GM18498 (cell line): ENCODE measurements around the gene DIP2C.

ENCODE experiments used
- ATAC-seq: cut with Tn5 transposase; IDR thresholded peaks from one replicate; pipeline ENCODE4 v1.9.1; 2021; ENCODE audit warnings: mild to moderate bottlenecking, moderate library complexity; ENCODE audit not compliant: unreplicated experiment

The DIP2C gene

DNA sequence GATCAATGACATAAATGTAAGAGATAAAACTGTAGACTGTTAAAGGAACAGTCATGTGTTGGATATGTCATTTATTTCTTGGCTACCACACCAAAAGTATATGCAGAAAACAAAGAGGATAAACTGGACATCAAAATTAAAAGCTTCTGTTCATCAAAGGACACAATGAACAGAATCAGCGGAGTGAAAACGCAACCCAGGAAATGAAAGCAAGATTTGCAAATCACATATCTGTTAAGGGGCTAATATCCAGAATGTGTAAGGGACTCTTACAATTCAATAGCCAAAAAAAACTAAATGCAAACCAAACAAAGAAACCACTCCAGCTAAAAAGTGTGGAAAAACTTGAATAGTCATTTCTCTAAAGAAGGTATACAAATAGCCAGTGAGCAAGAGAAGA is 390.0 kb downstream of the DIP2C start:
- no peak for ATAC-seq

DNA sequence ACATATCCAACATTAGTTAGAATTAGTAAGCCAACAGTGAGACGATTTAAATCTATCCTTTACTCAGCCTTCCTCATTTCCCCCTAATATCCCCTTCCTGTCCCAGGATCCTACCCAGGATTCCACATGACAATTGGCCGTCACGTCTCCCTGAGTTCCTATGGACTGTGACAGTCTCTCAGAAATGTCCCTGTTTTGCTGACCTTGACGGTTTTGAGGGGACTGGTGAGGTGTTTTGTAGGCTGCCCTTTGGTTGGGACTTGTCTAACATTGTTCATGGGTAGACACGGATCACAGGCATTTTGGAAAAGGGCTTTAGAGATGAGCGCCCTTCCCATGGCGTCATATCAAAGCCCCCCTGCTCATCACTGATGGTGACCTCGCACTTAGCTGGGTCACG is 391.4 kb downstream of the DIP2C start:
- ATAC-seq: no peak

DNA sequence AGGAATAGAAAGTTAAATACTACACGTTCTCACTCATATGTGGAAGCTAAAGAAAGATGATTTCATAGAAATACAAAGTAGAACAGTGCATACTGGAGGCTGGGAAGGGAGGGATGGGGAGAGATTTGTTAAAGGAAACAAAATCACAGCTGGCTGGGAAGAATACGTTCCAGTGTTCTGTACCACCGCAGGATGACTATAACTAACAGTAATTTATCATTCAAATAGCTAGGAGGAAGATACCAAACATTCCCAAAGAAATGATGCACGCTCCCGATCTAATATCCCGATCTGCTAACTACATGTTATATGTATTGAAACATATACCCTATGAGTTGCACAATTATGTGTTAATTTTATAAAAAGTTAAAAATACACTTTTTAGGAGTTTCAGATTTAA is 391.9 kb downstream of the DIP2C start:
- ATAC-seq: no peak

DNA sequence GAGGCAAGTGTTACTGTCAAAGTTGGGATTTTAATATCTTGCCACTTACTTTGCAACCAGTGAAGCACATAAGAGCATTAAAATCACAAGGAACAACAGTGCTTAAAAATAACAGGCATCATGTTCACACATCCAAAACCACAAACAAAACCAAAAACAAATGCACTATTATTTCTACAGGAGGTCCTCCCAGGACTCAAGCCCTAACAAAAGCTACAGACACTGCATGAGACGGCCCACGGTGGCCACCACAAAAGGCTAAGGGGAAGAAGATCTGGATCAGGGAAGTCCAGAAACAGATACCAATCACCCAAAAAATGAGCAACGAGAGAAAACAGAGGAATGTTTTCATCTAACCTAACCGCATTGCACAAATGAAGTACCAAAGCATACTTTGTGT is 395.8 kb downstream of the DIP2C start:
- ATAC-seq: no peak

DNA sequence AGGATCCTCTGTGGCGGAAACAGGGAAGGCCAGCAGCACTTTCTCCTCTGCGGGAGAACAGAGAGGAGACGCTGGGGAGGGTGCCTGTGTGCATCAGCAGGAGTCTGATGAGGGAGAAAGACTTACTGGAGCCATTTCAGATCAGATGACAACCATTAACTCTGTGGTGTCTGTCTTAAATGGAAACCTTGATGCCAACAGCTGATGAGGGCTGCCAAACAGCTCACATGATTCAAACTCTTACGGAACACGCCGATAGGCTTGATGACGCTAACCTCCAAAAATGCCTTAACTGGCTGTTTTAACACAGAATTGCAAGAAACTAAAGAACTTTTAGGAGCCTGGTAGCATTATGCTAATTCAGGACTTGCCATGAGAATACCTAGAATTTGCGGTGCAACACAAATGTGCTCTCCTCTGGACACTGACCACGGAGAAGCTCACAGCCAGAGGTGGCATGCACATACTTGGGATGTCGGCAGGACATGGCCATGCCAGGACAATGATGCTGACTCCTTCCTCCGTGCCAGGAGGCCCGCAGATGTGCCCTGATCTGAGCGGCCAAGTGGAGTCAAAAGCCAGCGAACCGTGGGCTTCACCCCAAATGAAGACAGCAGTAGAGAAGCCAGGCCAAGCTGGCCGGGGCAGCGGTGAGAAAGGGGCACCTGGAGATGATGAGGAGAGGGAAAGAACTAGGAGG is 399.3 kb downstream of the DIP2C start:
- no peak for ATAC-seq

DNA sequence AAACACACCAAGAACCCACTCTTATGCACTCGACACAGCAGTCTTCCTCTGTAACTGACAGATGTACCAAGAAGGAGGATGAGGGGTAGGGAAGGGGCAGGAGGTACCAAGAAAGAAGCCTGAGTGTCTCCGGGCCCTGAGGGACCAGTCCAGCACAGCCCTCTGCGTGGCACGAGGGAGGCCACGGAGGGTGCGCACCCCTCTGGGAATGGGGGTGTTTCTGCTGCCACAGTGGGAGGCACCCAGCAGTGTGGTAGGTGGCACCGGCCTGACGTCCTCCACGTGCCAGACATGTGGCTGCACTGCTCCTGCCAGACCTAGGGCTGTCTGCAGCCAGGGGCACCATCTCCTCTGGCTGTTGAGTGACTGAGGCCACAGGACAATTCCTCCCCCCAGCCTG is 399.9 kb downstream of the DIP2C start:
- ATAC-seq: no peak

DNA sequence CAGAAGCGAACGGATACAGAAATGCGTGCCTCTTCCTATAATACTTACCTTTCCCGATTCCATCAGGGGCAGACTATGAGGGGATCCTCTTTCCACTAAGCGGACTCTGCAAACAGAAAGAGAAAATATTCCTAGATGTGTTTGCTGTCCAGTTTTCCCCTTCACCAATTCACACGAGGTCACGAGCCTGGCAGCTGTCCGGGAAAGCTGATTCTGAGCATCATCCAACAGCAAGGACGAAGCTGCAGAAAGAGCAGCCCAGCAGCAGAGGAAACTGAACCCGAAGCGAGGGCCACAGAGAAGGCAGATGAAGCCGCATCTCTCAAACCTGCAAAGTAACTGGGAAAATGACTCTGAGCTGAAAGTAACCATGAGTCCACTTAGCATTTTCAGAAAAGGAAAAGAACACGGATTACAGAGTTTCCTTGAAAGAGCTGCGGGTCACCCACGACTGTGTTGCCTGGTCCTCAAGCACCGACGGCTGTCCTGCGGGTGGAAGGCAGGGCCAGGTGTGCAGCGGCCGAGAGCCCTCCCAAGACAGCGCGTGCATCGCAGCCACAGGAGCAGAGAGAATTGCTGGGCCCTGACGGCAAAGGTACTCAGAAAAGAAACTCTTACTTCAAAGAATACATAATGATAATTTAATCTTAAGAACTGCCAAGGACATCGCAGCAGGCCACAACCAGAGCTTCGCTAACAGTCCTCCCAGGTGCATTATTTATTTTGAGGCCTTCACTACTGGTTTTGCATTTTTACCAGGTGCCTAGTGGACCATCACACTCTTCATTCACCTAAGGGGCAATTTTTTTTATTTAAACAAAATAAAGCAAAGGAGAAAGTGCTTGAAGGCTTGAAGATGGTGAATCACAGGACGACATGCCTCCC is 400.9 kb downstream of the DIP2C start:
- no peak for ATAC-seq

DNA sequence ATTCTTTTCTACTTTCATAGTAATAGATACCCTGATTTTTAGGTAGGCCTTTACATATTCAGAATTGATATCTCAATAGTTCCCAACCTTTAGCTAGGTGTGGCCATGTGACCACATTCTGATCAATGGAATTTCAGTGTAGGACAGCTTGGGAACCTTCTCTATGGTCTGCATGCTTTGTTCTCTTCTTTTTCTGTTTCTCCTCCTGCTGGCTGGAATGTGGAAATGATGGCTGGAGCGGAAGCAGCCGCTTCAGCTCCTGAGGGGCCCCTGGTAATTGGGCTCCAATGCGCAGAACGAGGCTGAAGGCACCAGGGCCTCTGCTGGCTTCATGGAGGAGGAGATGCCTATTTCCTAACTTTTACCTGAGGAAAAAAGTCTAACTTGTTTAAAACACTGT is 401.7 kb downstream of the DIP2C start:
- no peak for ATAC-seq

DNA sequence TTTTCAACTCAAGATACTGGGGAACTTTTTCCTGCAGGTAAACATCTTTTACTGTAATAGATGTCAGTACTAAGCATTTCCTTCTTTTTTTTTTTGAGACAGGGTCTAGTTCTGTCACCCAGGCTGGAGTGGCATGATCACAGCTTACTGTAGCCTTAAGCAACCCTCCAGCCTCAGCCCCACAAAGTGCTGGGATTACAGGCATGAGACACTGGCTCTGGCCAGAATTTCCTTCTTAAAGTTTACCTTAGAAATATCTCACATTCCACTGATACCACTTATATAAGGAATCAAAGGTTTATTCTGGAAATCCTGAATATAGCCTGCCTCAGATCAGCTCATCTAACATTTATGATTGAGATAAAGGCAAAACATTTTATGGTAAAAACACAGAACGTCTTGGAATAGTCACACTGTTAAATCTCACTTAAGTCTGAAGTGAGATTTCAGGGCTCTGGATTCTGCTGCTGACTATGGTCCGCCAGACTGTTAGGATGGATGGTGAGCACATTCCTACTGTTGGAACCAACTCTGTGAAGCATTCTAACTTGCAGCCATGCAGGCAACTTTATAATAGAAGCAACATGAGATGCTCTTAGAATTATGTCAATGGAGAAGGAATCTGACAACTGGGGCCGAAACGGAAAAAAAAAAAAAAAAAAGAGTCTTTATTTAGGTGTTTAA is 402.3 kb downstream of the DIP2C start:
- ATAC-seq: no peak

DNA sequence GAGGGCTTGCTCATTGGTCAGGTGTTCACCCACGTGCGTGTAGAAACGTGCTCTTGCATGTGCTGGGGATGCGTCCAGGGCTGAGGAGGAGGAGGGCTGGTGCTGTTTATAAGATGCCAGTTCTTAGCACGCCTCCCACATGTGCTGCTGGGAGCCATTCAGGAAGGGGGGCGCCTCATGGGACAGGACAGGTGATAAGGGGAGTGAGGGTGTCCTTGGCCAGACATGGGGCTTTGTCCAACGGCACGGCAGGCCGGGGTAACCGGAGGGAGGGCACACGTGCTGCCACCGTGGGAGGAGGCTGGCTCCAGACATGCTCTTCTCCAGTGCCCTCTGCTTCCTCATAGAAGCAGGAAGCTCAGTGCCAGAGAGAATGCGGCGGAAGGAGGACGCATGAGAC is 404.3 kb downstream of the DIP2C start:
- no peak for ATAC-seq

DNA sequence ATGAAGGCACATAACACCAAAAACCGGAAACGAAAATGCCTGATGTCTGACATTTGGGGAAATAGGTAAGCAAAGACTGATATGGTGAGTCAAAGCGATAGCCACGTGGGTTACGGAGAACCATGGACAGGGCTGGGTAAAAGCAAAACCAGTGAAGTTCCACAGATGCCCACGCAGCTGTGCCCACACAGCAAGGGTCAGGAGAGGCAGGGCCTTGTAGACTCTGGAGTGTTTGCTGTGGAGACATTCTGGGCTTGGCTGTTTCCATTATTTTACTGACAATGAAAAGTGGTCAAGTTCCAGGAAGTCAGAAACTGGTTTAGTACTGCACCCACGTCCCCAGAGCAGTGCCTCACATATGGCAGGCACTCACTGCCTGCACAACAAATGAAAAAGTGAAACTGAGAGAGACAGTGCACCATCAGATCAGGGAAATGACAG is 405.5 kb downstream of the DIP2C start:
- ATAC-seq: peak; percentile 88

DNA sequence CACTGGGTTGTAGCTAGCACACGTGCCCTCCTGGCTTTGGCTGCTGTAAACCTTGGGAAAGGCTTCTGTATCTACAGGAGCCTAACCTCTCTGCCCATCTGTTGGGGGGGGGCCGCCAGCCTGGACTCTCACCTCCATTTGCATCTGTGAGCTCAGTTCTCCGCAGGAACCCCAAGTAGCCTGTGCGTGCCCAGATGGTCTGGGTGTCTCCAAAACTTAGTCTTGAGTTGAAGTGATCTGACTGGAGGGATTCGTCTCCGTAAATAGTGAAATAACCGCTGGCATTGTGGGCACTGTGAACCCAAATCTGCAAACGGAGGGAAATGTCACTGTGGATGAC is 406.4 kb downstream of the DIP2C start:
- ATAC-seq: no peak

DNA sequence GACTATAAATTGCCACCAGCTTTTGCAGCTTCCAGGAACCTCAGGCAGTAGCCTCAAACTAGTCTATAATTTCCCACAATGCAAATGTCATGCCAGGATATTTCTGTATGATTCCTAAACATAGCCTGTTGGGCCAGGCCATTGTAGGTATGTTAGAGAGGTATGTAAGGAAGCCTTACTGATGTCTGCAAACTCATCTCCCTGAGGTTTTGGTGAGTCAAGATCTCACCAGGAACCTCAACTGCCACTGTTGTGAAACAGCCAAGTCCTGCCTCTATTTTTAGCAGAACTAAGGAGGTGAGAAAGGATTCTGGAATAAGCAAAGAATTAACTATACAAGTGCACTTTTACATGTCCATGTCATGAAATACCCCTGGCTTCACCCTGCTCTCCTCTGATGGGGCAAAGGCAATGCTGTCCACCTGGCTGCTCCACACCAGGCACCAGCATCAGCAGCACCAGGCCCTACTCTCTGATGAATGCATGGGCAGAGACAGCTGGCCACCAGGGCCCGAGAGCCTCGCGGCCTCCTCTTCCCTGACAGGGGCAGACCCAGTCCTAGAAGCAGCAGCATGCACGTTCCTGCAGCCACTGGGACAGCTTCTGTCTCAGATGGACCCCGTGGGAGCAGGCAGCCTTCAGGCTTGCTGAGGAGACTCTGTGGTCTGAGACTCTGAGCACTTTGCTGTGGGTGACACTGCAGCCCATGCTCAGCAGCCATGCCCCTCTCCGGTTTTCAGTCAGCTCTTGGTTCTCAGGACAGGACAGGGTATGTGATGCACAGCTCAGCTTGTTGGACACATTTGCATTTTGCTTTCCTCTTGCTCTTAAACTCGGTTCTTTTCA is 407.0 kb downstream of the DIP2C start:
- no peak for ATAC-seq

DNA sequence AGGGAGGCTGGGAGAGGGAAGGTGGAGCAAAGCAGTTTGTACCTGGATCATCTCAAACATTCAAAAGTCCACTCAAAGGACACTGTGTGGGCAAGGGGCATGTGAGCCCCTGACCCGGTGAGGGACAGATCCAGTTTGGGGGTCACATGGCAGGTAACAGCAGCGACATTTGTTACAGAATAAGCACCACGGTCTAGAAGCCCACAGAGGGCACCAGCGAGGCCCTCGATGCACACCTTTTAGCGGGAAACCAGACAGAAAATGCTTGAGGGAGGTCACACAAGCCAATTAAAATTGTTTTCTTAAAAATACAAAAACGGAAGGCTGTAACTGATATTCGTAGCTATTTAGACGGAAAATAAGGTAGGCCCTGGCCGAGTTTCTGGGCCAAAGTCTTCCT is 409.8 kb downstream of the DIP2C start:
- ATAC-seq: no peak

DNA sequence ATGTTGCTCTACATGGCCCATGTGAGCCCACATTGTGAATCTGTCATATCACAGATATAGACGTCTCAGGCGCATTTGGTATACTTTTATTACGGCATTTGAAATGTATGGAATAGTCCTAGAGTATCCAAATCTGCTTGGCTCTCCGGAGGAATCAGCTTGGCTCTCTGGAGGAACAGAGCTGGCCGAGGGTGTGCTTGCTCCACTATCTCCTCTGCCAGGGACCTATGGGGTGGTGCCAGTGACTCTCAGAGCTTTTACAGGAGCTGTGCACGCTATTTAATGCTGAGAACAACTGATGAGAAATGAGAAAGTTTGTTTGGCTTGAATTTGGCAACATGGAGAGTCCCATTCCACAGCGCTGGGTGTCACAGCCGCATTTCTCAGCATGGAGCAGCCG is 410.2 kb downstream of the DIP2C start:
- ATAC-seq: no peak

DNA sequence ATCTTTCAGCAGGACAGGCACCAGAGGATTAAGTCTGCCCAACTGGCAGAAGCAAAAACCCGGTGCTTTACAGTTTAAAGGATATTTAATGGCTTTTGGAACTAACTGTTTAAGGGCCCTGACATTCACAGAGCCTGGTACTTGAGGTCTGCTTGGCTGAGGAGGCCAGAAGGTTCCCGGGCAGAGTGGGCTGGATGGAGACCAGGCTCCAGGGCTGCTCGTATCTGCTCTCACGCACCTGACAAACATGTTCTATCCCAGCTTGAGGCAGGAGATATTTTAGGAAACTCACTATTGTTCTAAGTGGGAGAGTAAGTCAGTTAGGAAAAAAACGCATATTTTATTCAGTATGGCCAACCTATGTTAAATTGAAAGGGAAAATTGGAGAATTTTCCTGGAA is 410.8 kb downstream of the DIP2C start:
- no peak for ATAC-seq

DNA sequence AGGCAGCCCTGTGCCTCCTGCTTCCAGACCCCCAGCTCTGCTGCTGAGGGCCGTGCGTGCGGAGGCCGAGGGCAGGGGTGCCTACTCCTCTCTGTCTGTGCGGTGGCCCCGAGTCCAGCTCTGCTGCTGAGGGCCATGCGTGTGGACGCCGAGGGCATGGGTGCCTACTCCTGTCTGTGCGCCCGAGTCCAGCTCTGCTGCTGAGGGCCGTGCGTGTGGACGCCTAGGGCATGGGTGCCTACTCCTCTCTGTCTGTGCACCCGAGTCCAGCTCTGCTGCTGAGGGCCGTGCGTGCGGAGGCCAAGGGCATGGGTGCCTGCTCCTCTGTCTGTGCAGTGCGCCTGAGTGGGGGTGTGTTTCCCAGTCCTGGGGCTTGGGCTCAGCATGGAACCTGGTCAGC is 411.5 kb downstream of the DIP2C start:
- ATAC-seq: no peak

DNA sequence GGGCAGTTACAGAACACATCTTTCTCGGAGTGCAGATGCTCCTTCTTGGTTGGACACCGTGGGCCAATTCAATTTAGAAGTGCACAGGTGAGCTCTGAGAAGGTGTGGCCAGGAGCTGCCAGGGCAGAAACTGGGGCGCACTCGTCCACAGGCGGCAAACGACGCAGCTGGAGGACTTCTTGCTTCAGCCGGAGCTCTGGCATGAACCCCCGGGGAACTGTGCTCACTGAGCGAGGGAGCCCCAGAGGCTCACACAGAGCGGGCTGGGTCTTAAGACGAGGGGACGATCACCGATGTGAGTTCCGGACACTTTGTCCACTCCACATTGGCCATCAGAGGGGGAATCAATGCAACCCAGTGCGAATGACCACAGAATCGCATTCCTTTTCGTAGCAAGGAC is 413.8 kb downstream of the DIP2C start:
- no peak for ATAC-seq

DNA sequence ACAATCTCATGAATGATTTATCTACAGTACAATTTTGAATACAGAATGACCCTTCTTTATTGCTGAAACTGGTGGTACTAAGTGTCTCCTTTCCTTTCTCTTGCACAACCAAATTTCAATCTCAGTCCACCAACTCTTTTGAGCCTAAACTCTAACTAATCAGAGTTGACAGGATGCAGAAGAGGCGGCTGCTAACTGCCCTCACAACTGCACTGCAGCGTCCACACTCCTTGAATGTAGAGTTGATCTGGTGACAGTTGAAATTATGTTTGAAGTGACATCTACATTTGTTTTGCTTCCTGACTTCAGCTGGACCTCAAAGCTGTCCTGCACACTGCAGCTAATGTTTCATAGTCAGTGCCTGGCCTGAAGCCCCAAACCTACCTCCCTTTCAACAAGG is 414.6 kb downstream of the DIP2C start:
- no peak for ATAC-seq

DNA sequence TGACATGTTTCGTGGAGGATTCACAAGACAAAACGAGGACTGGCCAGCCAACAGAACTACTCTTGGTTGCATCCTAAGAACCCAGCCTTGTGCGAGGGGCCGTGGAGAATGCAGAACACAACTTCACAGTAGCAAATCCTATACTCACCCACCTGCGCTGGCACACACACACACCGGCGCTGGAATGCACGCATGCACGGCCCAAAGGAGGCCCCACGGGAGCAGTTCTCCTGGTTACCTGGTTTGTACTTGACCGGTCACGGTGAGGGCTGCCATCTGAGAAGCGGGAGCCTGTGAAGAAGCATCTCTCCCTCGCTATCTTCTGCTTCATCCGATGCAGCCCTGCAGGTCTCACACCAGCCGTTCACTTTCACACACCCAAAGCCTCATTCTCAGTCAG is 416.4 kb downstream of the DIP2C start:
- no peak for ATAC-seq

DNA sequence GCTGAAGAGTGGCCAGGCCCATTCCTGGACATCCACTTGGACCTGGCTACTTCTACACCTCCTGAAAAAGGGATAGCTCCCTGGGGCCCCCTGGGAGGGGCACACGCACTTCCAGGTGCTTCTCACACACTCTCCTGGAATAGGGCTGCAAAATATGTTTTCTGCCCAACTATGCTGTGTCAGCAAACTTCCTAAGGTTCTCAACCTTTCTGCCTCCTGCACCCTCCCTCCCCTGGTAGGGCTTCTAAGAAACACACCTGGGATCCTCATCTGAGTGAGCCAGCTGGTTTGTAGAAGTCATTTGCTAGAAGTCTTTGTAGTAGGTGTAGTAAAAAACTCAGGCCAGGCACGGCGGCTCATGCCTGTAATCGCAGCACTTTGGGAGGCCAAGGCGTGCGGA is 417.7 kb downstream of the DIP2C start:
- ATAC-seq: no peak
